ACHN (cell line): Measurements from ENCODE around the gene MYO9B.

Experiments used
- DNase-seq: peaks from one replicate; pipeline ENCODE4 v3.0.0-alpha.2; 2015
- in situ Hi-C: cut with HindIII; loops from 2 replicates; pipeline ENCODE4 v1.10.0; 2017; ENCODE audit warnings: low sequenced_read_pairs, low pct_ligation_motif_present, low pct_unique_long_range_greater_than_20kb

MYO9B gene

GRCh38 chr19:17058236-17058635 lies 17.3 kb upstream of the MYO9B start:
- DNase-seq, result no peak
- in situ Hi-C loops, result no loop called here

- in situ Hi-C loops, result no loop called here
- DNase-seq, result no peak
Observed at GRCh38 chr19:17060802-17061201, 14.8 kb upstream of the MYO9B start.

DNA sequence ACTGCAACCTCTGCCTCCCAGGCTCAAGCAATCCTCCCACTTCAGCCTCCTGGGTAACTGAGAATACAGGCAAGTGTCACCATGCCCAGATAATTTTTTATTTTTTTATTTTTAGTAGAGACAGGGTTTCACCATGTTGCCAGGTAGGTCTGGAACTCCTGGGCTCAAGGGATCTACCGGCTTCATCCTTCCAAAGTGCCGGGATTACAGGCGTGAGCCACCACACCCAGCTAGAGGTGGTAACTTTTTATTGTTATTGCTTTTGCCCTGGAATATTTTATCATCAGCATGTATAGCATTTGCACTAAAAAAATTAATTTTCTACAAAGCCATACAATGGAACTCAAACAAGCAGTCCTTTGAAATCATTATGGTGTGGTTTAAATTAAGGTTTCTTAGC lies 14.4 kb upstream of the MYO9B start:
- in situ Hi-C loops, result no loop called here
- DNase-seq, result no peak

DNA sequence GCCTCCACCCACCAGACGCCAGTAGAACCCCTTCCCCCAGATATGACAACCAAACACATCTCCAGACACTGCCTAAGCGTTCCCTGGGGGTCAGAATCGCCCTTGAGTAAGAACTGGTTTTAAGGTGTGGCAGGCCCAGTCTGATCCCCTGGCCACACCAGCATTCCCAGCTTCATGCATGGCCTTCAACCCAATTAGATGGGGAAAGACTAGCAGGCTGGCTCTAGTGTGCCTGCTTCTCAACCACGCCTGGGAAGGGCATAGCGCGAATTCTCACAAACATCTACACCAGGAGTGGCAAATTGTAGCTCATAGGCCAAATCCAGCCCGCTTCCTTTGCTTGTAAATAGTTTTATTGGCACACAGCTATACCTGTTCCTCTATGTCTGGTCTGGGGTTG lies 13.9 kb upstream of the MYO9B start:
- in situ Hi-C loops, result no loop called here
- no peak for DNase-seq

DNA sequence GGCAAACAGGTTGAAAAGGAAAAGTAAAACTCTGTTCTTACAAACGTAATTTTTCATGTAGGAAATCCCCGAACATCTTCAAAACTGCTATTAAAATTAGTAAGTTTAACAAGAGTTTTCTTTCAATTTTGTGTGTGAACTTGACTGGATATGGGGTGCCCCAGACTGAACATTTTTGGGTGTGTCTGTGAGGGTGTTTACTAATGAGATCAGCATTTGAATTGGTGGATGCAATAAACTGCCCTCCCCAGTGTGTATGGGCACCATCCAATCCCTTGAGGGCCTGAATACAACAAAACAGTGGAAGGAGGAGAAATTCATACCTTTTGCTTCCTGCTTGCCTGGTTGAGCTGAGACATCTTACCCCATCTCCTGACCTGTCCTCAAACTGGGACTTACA lies 12.1 kb upstream of the MYO9B start:
- in situ Hi-C loops, result no loop called here
- no peak for DNase-seq

DNA sequence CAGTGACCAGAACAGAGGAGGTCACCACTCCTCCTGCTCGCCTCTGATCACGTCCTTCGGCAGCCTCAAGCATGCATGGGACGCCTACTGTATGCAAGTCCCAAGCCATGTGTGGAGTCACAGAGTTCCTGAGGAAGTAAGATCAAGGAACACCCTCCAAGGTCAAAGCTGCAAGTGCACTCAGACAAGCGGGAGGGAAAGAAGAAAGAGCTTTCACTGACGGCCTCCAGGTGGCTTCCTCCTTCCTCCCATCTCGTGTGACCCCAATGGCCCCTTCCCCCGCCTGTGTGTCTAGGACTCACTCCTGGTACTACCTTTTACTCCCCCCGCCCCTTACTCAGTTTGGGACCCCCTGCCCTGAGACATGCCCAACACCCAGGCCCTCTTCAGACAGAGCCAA lies 6.4 kb upstream of the MYO9B start:
- DNase-seq, result no peak
- in situ Hi-C loops, result no loop called here

GRCh38 chr19:17070421-17070820 lies 5.2 kb upstream of the MYO9B start:
- DNase-seq, result no peak
- in situ Hi-C loops, result no loop called here

DNA sequence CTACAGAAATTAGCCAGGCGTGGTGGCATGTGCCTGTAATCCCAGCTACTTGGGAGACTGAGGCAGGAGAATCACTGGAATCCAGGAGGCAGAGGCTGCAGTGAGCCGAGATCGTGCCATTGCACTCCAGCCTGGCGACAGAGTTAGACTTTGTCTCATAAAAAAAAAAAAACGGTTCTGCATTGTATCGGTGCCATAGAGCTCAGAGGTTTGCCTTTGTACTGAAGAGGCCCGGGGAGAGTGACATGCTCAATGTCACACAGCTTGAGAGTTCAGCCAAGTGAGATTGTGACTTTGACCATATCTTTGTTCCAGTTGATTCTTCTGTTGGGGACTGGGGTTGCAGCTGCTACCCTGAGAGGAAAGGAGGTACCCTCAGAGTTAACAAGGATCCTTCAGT lies 4.7 kb upstream of the MYO9B start:
- in situ Hi-C loops, result no loop called here
- no peak for DNase-seq

- in situ Hi-C loops, result no loop called here
- no peak for DNase-seq
Observed at GRCh38 chr19:17073869-17074633, 1.5 kb upstream of the MYO9B start.

GRCh38 chr19:17074634-17075034 lies 943 bp upstream of the MYO9B start:
- DNase-seq, result no peak
- in situ Hi-C loops, result no loop called here

DNA sequence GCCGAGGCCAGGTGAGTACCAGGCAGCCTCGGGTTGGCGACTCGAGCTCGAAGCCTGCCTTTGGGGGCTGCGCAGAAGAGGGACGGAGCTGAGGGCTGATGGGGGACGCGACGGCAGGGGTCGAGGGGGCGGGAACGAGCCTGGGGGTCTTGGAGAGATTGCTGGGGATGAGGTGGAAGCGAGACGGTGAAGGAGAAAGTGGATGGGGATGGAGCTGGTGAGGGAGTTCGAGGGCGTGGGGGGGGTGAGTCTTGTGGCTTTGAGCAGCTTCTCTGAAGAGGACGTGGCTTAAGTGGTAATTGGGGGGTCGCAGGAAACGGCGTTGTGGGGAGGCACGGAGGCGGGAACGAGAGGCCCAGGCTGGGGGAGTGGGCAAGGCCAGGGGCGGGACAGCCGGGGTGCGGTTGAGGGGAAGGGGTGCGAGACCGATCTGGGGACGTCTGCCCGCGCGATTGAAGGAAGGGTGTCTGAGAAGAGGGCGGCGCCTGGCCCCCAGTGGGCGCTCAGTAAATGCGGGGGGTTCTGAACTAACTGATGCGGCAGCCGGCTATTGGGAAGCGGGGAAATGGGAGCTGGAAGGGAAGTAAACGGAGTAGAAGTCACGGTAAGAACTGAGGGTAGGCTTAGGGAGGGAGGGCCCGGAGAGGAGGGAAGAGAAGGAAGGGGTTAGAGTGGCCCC lies 426 bp downstream of the MYO9B start:
- peak; percentile 35 for DNase-seq
- in situ Hi-C loops, result no loop called here

DNA sequence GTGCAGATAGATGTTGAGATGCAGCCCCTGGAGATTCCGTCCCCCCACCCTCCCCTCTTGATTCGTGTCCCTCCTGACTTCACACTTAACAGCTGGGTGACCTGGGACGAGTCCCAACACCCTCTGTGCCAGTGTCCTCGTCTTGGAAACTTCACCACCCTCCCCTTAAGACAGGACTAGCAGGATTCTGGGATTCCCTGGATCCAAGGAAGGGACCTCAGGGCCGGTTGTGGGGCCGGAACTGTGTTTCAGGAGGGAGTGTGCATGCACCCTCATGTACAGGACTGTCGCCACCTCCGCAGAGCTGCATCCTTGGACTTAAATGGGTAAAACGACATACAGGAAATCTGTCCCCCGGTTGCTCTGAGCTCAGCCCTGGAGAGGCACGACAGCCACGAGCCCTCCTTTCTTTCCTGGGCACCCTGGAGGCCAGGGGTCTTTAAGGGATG lies 990 bp downstream of the MYO9B start:
- DNase-seq, result no peak
- in situ Hi-C loops, result no loop called here

GRCh38 chr19:17077447-17078028 lies 2.0 kb downstream of the MYO9B start:
- no peak for DNase-seq
- in situ Hi-C loops, result no loop called here

DNA sequence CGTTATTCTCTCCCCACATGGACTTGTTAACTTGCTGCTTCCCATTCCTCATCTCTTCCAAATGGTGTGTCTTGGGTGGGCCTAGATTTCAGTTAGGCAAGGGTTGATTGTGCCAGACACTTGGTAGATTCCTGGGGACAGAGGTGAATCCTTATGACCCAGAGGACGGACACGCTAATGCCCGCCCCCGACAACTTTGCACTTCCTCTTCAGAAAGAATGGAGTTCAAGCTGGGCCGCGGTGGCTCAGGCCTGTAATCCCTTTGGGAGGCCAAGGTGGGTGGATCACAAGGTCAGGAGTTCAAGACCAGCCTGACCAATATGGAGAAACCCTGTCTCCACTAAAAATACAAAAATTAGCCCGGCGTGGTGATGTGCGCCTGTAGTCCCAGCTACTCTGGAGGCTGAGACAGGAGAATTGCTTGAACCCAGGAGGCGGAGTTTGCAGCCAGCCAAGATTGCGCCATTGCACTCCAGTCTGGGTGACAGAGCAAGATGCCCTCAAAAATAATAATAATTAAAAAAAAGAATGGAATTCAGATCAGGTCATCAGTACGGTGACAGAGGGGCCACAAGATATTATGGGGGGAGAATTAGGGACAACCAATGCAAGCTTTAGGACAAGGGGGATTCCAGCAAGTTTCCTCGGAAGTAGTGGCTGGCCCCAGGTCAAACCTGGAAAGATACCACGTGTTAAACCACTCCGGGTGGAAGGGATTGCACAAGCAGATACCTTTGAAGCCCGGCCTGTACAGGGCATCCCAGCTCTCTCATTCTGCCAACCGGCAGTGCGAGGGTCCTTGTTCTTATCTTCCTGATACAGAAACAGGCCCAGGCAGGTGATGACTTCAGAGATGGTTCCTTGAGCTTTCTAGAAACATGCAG lies 2.7 kb downstream of the MYO9B start:
- in situ Hi-C loops, result no loop called here
- DNase-seq, result no peak

GRCh38 chr19:17078920-17079709 lies 3.5 kb downstream of the MYO9B start:
- in situ Hi-C loops, result no loop called here
- DNase-seq, result no peak

GRCh38 chr19:17079710-17080439 lies 4.3 kb downstream of the MYO9B start:
- peak; percentile 95 for DNase-seq
- in situ Hi-C loops, result no loop called here

GRCh38 chr19:17080440-17080801 lies 4.8 kb downstream of the MYO9B start:
- in situ Hi-C loops, result no loop called here
- no peak for DNase-seq
